Spleen (tissue), 11 donors: ENCODE measurements around the gene BCL2. TPM values are rescaled to one million over a fixed set of nuclear protein-coding genes. Genes with fewer than 3 reads are reported as not detected.

Experiments used
- DNase-seq: peaks from one replicate; pipeline ENCODE4 v3.0.0-alpha.2; 2020
- H3K27ac ChIP-seq, 8 donors: fragments of 200-600 bp; sonication (generic) in 7 of 8; 1 replicate in 4 of 8; 2 replicates in 4 of 8; pipeline versions ENCODE4 v1.5.0 to v1.8.0; 2016 to 2021; ENCODE audit warnings: inconsistent platforms in 4 of 8, mild to moderate bottlenecking in 4 of 8, moderate library complexity in 1 of 8
- H3K27me3 ChIP-seq, 7 donors: fragments of 200-600 bp; sonication (generic) in 6 of 7; replicated peaks in 1 of 7; 1 replicate in 4 of 7; 2 replicates in 3 of 7; pipeline versions ENCODE4 v1.5.0 to v1.8.0; 2016 to 2021; ENCODE audit warnings: inconsistent platforms in 3 of 7, mild to moderate bottlenecking in 1 of 7
- H3K36me3 ChIP-seq, 6 donors: fragments of 200-600 bp; sonication (generic) in 5 of 6; 1 replicate in 4 of 6; 2 replicates in 2 of 6; pipeline versions ENCODE4 v1.5.0 to v1.8.0; 2016 to 2021; ENCODE audit warnings: inconsistent platforms in 2 of 6
- H3K4me1 ChIP-seq, 6 donors: fragments of 200-600 bp; sonication (generic) in 5 of 6; 1 replicate in 3 of 6; 2 replicates in 3 of 6; pipeline versions ENCODE4 v1.5.0 to v1.8.0; 2016 to 2021; ENCODE audit warnings: inconsistent platforms in 3 of 6
- H3K4me3 ChIP-seq, 8 donors: fragments of 200-600 bp; sonication (generic) in 7 of 8; 1 replicate in 4 of 8; 2 replicates in 4 of 8; pipeline versions ENCODE4 v1.5.0 to v1.8.0; 2016 to 2021; ENCODE audit warnings: inconsistent platforms in 4 of 8, mild to moderate bottlenecking in 4 of 8, moderate library complexity in 2 of 8
- H3K9me3 ChIP-seq, 8 donors: fragments of 200-600 bp; sonication (generic) in 7 of 8; 1 replicate in 4 of 8; 2 replicates in 4 of 8; pipeline versions ENCODE4 v1.5.0 to v1.8.0; 2016 to 2021; ENCODE audit warnings: inconsistent platforms in 4 of 8
- CTCF ChIP-seq, 11 experiments: fragments of 200-600 bp in 7 of 11; fragments of 450-650 bp in 4 of 11; sonication (generic) in 4 of 11; IDR thresholded peaks in 8 of 11; conservative IDR thresholded peaks in 3 of 11; 1 replicate in 7 of 11; 2 replicates in 4 of 11; pipeline versions ENCODE4 v1.4.0 to v1.8.0; 2016 to 2021; ENCODE audit warnings: antibody characterized with exemption in 11 of 11, inconsistent platforms in 4 of 11, mild to moderate bottlenecking in 1 of 11
- POLR2A ChIP-seq, 3 donors: fragments of 450-650 bp; IDR thresholded peaks; one replicate each; pipeline ENCODE4 v1.5.1; 2017; ENCODE audit warnings: antibody characterized with exemption in 3 of 3, mild to moderate bottlenecking in 1 of 3
- POLR2AphosphoS5 ChIP-seq, 3 donors: sonication (generic); formaldehyde crosslinking; IDR thresholded peaks; one replicate each; pipeline ENCODE4 v1.5.1; 2017; ENCODE audit warnings: antibody characterized with exemption in 3 of 3
- WGBS, 5 donors: extraction: QIAGEN DNeasy Blood & Tissue Kit in 3 of 5; methylation state at CpG; one replicate each; pipeline versions ENCODE4 v1.1.5 to v1.1.7; 2013 to 2018; 5-methylcytosine and 5-hydroxymethylcytosine counted together
- intact Hi-C: fragments of 100-400 bp; cut with DNase I; formaldehyde crosslinking; loops from one replicate; pipeline ENCODE4 v1.15.0; 2023; ENCODE audit warnings: low total_unique reads
- polyA plus RNA-seq, 3 donors: library from polyadenylated mRNA; stranded (reverse); fragments of 200-250 nt; gene quantifications; one replicate each; pipeline ENCODE4 v1.2.1, GENCODE V29; 2013
- total RNA-seq, 7 donors: library from RNA; depleted of rRNA in 3 of 7; stranded (reverse); fragments of >200 nt in 3 of 7; fragmentation: NEBNext Ultra II Directional in 4 of 7; extraction: Animal tissue kit (Norgen Biotek cat#: 25700) in 4 of 7; gene quantifications; one replicate each; pipeline versions ENCODE4 v1.1.0 to v1.2.1, GENCODE V29; 2016 to 2021
- donor health status: healthy with polysubstance abuse.
- donor health status: DM: no; HTN: no; CAD: no; lungs with moderate emphysema.
- donor health status: DM: no; HTN: no; CAD: no.
- donor health status: Bipolar disorder and iron deficiency.
- donor health status: healthy.
- donor health status: DM: no; HTN: no; CAD: no.
- donor health status: DM: yes; HTN: yes; CAD: no.

Gene BCL2
- total and polyA plus RNA-seq, 10 donors, result 9.6 to 112 (median 69.1) TPM

- Histone ChIP-seq H3K4me1 (peaks cover 30 to 98% (median 70%) of the 10 kb centered on the region in 6 donors), H3K9me3 (no peaks in the 10 kb centered on the region), H3K27ac (peak overlapping the region; percentile 50 to 94 (median 88)), H3K4me3 (peak overlapping the region in 6 of 8 donors; percentile 24 to 64 (median 27)), H3K36me3 (no peaks in the 10 kb centered on the region), H3K27me3 (no peaks in the 10 kb centered on the region)
- DNase-seq, result peak; percentile 91
- WGBS, 5 donors, result 30 to 44% (median 35%) methylated on average over 22 to 23 of the region's 23 CpGs
- intact Hi-C loops, result no loop called here
- TF ChIP-seq CTCF (IDR thresholded peaks at IDR 0.05 in 8 of 11, conservative IDR thresholded peaks at IDR 0.05 in 3 of 11) (peak; percentile 66 to 95 (median 90)), POLR2A (IDR thresholded peaks at IDR 0.05) (no peak), POLR2AphosphoS5 (IDR thresholded peaks at IDR 0.05) (peak; percentile 74 to 84 (median 77))
Measured at GRCh38 chr18:63155169-63155852, 164.3 kb downstream of the BCL2 start.

- Histone ChIP-seq H3K4me1 (peaks cover 22 to 98% (median 66%) of the 10 kb centered on the region in 6 donors), H3K36me3 (no peaks in the 10 kb centered on the region), H3K9me3 (no peaks in the 10 kb centered on the region), H3K27ac (peak overlapping the region; percentile 50 to 94 (median 88)), H3K27me3 (no peaks in the 10 kb centered on the region), H3K4me3 (peak overlapping the region in 1 of 8 donors; percentile 64)
- no peak for DNase-seq
- TF ChIP-seq POLR2A (IDR thresholded peaks at IDR 0.05) (no peak), POLR2AphosphoS5 (IDR thresholded peaks at IDR 0.05) (no peak), CTCF (IDR thresholded peaks at IDR 0.05 in 8 of 11, conservative IDR thresholded peaks at IDR 0.05 in 3 of 11) (no peak)
- WGBS, 5 donors, result 68 to 79% (median 75%) methylated on average over 10 of the region's 10 CpGs
- intact Hi-C loops, result no loop called here
Measured at GRCh38 chr18:63154350-63155152, 165.0 kb downstream of the BCL2 start.

GRCh38 chr18:63152791-63153190 is 166.8 kb downstream of the BCL2 start:
- no peak overlapping the region for H3K4me3 ChIP-seq
- TF ChIP-seq POLR2AphosphoS5 (IDR thresholded peaks at IDR 0.05) (no peak), POLR2A (IDR thresholded peaks at IDR 0.05) (no peak), CTCF (IDR thresholded peaks at IDR 0.05 in 8 of 11, conservative IDR thresholded peaks at IDR 0.05 in 3 of 11) (no peak)
- H3K27me3 ChIP-seq, result no peaks in the 10 kb centered on the region
- H3K27ac ChIP-seq, result peak overlapping the region in 4 of 8 donors; percentile 3 to 94 (median 24)
- DNase-seq, result no peak
- no peaks in the 10 kb centered on the region for H3K9me3 ChIP-seq
- peaks cover 6 to 98% (median 61%) of the 10 kb centered on the region in 6 donors for H3K4me1 ChIP-seq
- intact Hi-C loops, result no loop called here
- 75 to 86% (median 84%) methylated on average over 7 of the region's 7 CpGs for WGBS, 5 donors
- H3K36me3 ChIP-seq, result peaks cover 0 to 13% (median 0%) of the 10 kb centered on the region in 6 donors

- no peaks in the 10 kb centered on the region for H3K27me3 ChIP-seq
- H3K9me3 ChIP-seq, result no peaks in the 10 kb centered on the region
- 59 to 76% (median 71%) methylated on average over 3 of the region's 3 CpGs for WGBS, 5 donors
- H3K4me1 ChIP-seq, result peaks cover 6 to 92% (median 54%) of the 10 kb centered on the region in 6 donors
- H3K36me3 ChIP-seq, result peaks cover 0 to 13% (median 0%) of the 10 kb centered on the region in 6 donors
- intact Hi-C loops, result no loop called here
- no peak overlapping the region for H3K4me3 ChIP-seq
- TF ChIP-seq CTCF (IDR thresholded peaks at IDR 0.05 in 8 of 11, conservative IDR thresholded peaks at IDR 0.05 in 3 of 11) (no peak), POLR2AphosphoS5 (IDR thresholded peaks at IDR 0.05) (no peak), POLR2A (IDR thresholded peaks at IDR 0.05) (no peak)
- no peak for DNase-seq
- peak overlapping the region in 5 of 8 donors; percentile 2 to 94 (median 20) for H3K27ac ChIP-seq
Measured at GRCh38 chr18:63152096-63152495, 167.5 kb downstream of the BCL2 start.
